Gastroesophageal sphincter (tissue), 3 donors: ENCODE data around the gene TNRC6B.

ENCODE experiments used
- CTCF ChIP-seq, 4 experiments: fragments of 200-600 bp in 2 of 4; fragments of 450-650 bp in 2 of 4; sonication (generic) in 1 of 4; IDR thresholded peaks; one replicate each; pipeline ENCODE4 v1.5.1; 2017 to 2019; ENCODE audit warnings: antibody characterized with exemption in 4 of 4, mild to moderate bottlenecking in 2 of 4, moderate library complexity in 2 of 4
- EP300 ChIP-seq: sonication (generic); formaldehyde crosslinking; IDR thresholded peaks from one replicate; pipeline ENCODE4 v1.6.1; 2017; ENCODE audit warnings: antibody characterized with exemption, mild to moderate bottlenecking
- POLR2A ChIP-seq, 2 donors: fragments of 450-650 bp; IDR thresholded peaks; one replicate each; pipeline ENCODE4 v1.6.1; 2017; ENCODE audit warnings: antibody characterized with exemption in 2 of 2, mild to moderate bottlenecking in 2 of 2, moderate library complexity in 1 of 2
- POLR2AphosphoS5 ChIP-seq: sonication (generic); formaldehyde crosslinking; IDR thresholded peaks from one replicate; pipeline ENCODE4 v1.6.1; 2017; ENCODE audit warnings: antibody characterized with exemption

GRCh38 chr22:40276996-40277823, 99.5 kb downstream of the TNRC6B start:
- no peak for TF ChIP-seq EP300
- TF ChIP-seq POLR2A (IDR thresholded peaks at IDR 0.05) = no peak
- TF ChIP-seq CTCF (IDR thresholded peaks at IDR 0.05) = no peak
- TF ChIP-seq POLR2AphosphoS5 = peak; percentile 54
